ENCODE measurements around the gene MIXL1. TPM values are rescaled to one million over a fixed set of nuclear protein-coding genes. Genes with fewer than 3 reads are reported as not detected.

The MIXL1 gene
- total and polyA plus RNA-seq, 2 experiments from 2014 or later: 0.97 to 1.0 TPM

- TF ChIP-seq CTCF (conservative IDR thresholded peaks at IDR 0.05; ENCODE audit: low read depth in 2 of 2): no peak
- no peak for TF ChIP-seq ZNF114 (CRISPR knock-in tag; IDR thresholded peaks at IDR 0.05)
- TF ChIP-seq NANOG (IDR thresholded peaks at IDR 0.05; ENCODE audit: borderline replicate concordance): no peak
Observed at GRCh38 chr1:226236826-226237225, 13.4 kb downstream of the MIXL1 start (continued).

GRCh38 chr1:226239421-226239820, 16.0 kb downstream of the MIXL1 start:
- no peak for TF ChIP-seq CREB1 (CRISPR knock-in tag; IDR thresholded peaks at IDR 0.05; ENCODE audit: low read depth)
- no peak for TF ChIP-seq ZNF462 (CRISPR knock-in tag; IDR thresholded peaks at IDR 0.05)
- TF ChIP-seq ZNF114 (CRISPR knock-in tag; IDR thresholded peaks at IDR 0.05): no peak
- no peak for TF ChIP-seq ETS1 (IDR thresholded peaks at IDR 0.05)
- TF ChIP-seq NANOG (IDR thresholded peaks at IDR 0.05; ENCODE audit: borderline replicate concordance): no peak

More at GRCh38 chr1:226239421-226239820, 16.0 kb downstream of the MIXL1 start:
- Histone ChIP-seq H3K9me2 (ENCODE audit: insufficient read depth) (no peaks in the 10 kb centered on the region), H3K4me2 (no peak overlapping the region), H3K79me2 (replicated peaks; ENCODE audit: insufficient read depth) (no peaks in the 10 kb centered on the region), H3K27ac (ENCODE audit: low read depth) (no peak overlapping the region), H3K27me3 (ENCODE audit: insufficient read depth) (no peaks in the 10 kb centered on the region), H3K4me1 (ENCODE audit: insufficient read depth) (no peaks in the 10 kb centered on the region), H3K36me3 (ENCODE audit: insufficient read depth) (peaks cover 7% of the 10 kb centered on the region; the same call in 1 of the 2 replicates), H3K4me3 (no peak overlapping the region), H4K20me1 (replicated peaks; ENCODE audit: insufficient read depth) (no peaks in the 10 kb centered on the region), H3F3A (replicated peaks; ENCODE audit: low read depth) (no peaks in the 10 kb centered on the region), H2AFZ (no peak overlapping the region)
- no peaks in the 10 kb centered on the region for H3K27me3 Mint-ChIP-seq (ENCODE audit: insufficient read depth, low read depth, poor library complexity)
- no peaks in the 10 kb centered on the region for H3K9me3 Mint-ChIP-seq
- DNase-seq (ENCODE audit: low spot score): no peak
- no peak for ATAC-seq
- H3K4me1 Mint-ChIP-seq: no peaks in the 10 kb centered on the region
- no peak overlapping the region for H3K4me3 Mint-ChIP-seq
- peaks cover 29% of the 10 kb centered on the region for H3K36me3 Mint-ChIP-seq (ENCODE audit: low read depth)
- H3K27ac Mint-ChIP-seq: no peak overlapping the region

Data from GM23338 (cell line).